Liver (tissue), 9 donors: Measurements from ENCODE around the gene TREML2. TPM values are rescaled to one million over a fixed set of nuclear protein-coding genes. Genes with fewer than 3 reads are reported as not detected.

Experiments used
- DNase-seq: peaks from one replicate; pipeline ENCODE4 v3.0.0-alpha.2; 2017; ENCODE audit warnings: low spot score
- H3K27ac ChIP-seq, 2 donors: one replicate each; pipeline ENCODE4 v1.7.0; 2013; ENCODE audit warnings: inconsistent platforms in 2 of 2, low read length in 2 of 2, control low read depth in 1 of 2, low read depth in 1 of 2, mild to moderate bottlenecking in 1 of 2
- H3K27me3 ChIP-seq, 4 donors: one replicate each; pipeline versions ENCODE4 v1.6.1 to v1.7.0; 2013; ENCODE audit warnings: low read length in 3 of 4, inconsistent platforms in 1 of 4, mild to moderate bottlenecking in 1 of 4, moderate library complexity in 1 of 4; ENCODE audit not compliant: control insufficient read depth in 4 of 4, insufficient read depth in 4 of 4
- H3K36me3 ChIP-seq, 4 donors: one replicate each; pipeline versions ENCODE4 v1.6.1 to v1.7.0; 2013; ENCODE audit warnings: low read length in 3 of 4, mild to moderate bottlenecking in 3 of 4, low read depth in 1 of 4, moderate library complexity in 1 of 4; ENCODE audit not compliant: control insufficient read depth in 4 of 4, insufficient read depth in 3 of 4
- H3K4me1 ChIP-seq, 4 donors: one replicate each; pipeline versions ENCODE4 v1.6.1 to v1.7.0; 2013; ENCODE audit warnings: low read length in 3 of 4, mild to moderate bottlenecking in 3 of 4, moderate library complexity in 1 of 4; ENCODE audit not compliant: control insufficient read depth in 4 of 4, insufficient read depth in 4 of 4
- H3K4me3 ChIP-seq, 3 donors: one replicate each; pipeline versions ENCODE4 v1.6.1 to v1.7.0; 2013; ENCODE audit warnings: low read length in 3 of 3, control low read depth in 1 of 3, low read depth in 1 of 3, mild to moderate bottlenecking in 1 of 3
- H3K9ac ChIP-seq, 2 donors: one replicate each; pipeline ENCODE4 v1.7.0; 2013; ENCODE audit warnings: low read length in 2 of 2, mild to moderate bottlenecking in 2 of 2, moderate library complexity in 2 of 2, control low read depth in 1 of 2, low read depth in 1 of 2
- H3K9me3 ChIP-seq, 4 donors: one replicate each; pipeline versions ENCODE4 v1.6.1 to v1.7.0; 2013; ENCODE audit warnings: low read length in 3 of 4; ENCODE audit not compliant: control insufficient read depth in 4 of 4
- ATF3 ChIP-seq: IDR thresholded peaks from 2 replicates; pipeline ENCODE4 v1.6.1; 2016; ENCODE audit warnings: antibody characterized with exemption
- EGR1 ChIP-seq, 2 donors: IDR thresholded peaks; 2 replicates each; pipeline ENCODE4 v1.6.1; 2016 to 2018; ENCODE audit warnings: antibody characterized with exemption in 2 of 2, low read depth in 2 of 2
- FOXA1 ChIP-seq: IDR thresholded peaks from 2 replicates; pipeline ENCODE4 v1.6.1; 2016; ENCODE audit warnings: antibody characterized with exemption
- FOXA2 ChIP-seq: IDR thresholded peaks from 2 replicates; pipeline ENCODE4 v1.6.1; 2016; ENCODE audit warnings: antibody characterized with exemption
- GABPA ChIP-seq, 2 donors: IDR thresholded peaks in 1 of 2; conservative IDR thresholded peaks in 1 of 2; 2 replicates each; pipeline ENCODE4 v1.6.1; 2016; ENCODE audit warnings: antibody characterized with exemption in 2 of 2, mild to moderate bottlenecking in 1 of 2, moderate library complexity in 1 of 2
- HNF4A ChIP-seq, 2 donors: conservative IDR thresholded peaks; 2 replicates each; pipeline ENCODE4 v1.6.1; 2016; ENCODE audit warnings: antibody characterized with exemption in 2 of 2, mild to moderate bottlenecking in 2 of 2
- JUND ChIP-seq, 2 donors: IDR thresholded peaks; 2 replicates each; pipeline ENCODE4 v1.6.1; 2016; ENCODE audit warnings: antibody characterized with exemption in 2 of 2
- NR2F2 ChIP-seq: IDR thresholded peaks from 2 replicates; pipeline ENCODE4 v1.6.1; 2016; ENCODE audit warnings: antibody characterized with exemption
- REST ChIP-seq: IDR thresholded peaks from 2 replicates; pipeline ENCODE4 v1.6.1; 2016; ENCODE audit warnings: antibody characterized with exemption, mild to moderate bottlenecking
- SP1 ChIP-seq: IDR thresholded peaks from 2 replicates; pipeline ENCODE4 v1.6.1; 2018; ENCODE audit warnings: antibody characterized with exemption, mild to moderate bottlenecking
- TAF1 ChIP-seq: conservative IDR thresholded peaks from 2 replicates; pipeline ENCODE4 v1.6.1; 2016; ENCODE audit warnings: antibody characterized with exemption, mild to moderate bottlenecking
- YY1 ChIP-seq: IDR thresholded peaks from 2 replicates; pipeline ENCODE4 v1.6.1; 2016; ENCODE audit warnings: antibody characterized with exemption, mild to moderate bottlenecking
- ZBTB33 ChIP-seq: IDR thresholded peaks from 2 replicates; pipeline ENCODE4 v1.6.1; 2016; ENCODE audit warnings: antibody characterized with exemption
- WGBS: extraction: QIAGEN DNeasy Blood & Tissue Kit; methylation state at CpG from one replicate; pipeline ENCODE4 v1.1.7; 2013; 5-methylcytosine and 5-hydroxymethylcytosine counted together
- polyA plus RNA-seq, 2 donors: library from polyadenylated mRNA; stranded (reverse) in 1 of 2; unstranded in 1 of 2; fragments of 200-250 nt in 1 of 2; fragments of >200 nt in 1 of 2; fragmentation: Nextera tagmentation in 1 of 2; extraction: Ambion mirVana in 1 of 2; gene quantifications; one replicate each; pipeline versions ENCODE4 v1.2.1 to v1.2.3, GENCODE V29; 2013 to 2015
- total RNA-seq, 2 donors: library from RNA; depleted of rRNA; stranded (reverse); fragments of >200 nt; gene quantifications; one replicate each; pipeline ENCODE4 v1.2.3, GENCODE V29; 2014
- donor health status: healthy.
- donor health status: healthy.
- donor health status: healthy.
- donor health status: healthy.
- donor health status: healthy.

Gene TREML2
- total and polyA plus RNA-seq, 4 donors: 0.03 to 9.8 (median 0.23) TPM

- WGBS: 75% methylated on average over 1 of the region's 1 CpG
- no peaks in the 10 kb centered on the region for H3K36me3 ChIP-seq
- TF ChIP-seq NR2F2: no peak
- no peak for TF ChIP-seq FOXA2
- TF ChIP-seq TAF1: no peak
- TF ChIP-seq GABPA (IDR thresholded peaks at IDR 0.05 in 1 of 2, conservative IDR thresholded peaks at IDR 0.05 in 1 of 2): no peak
- no peak for TF ChIP-seq JUND (IDR thresholded peaks at IDR 0.05)
- no peak for TF ChIP-seq SP1
- no peak for TF ChIP-seq YY1
- no peak for TF ChIP-seq ATF3
- no peak for TF ChIP-seq FOXA1
- no peak for TF ChIP-seq ZBTB33
- no peak for TF ChIP-seq EGR1 (IDR thresholded peaks at IDR 0.05; ENCODE audit: low read depth in 2 of 2)
- H3K4me1 ChIP-seq: peaks cover 0 to 1% (median 0%) of the 10 kb centered on the region in 4 donors
- no peak overlapping the region for H3K9ac ChIP-seq
- no peaks in the 10 kb centered on the region for H3K27me3 ChIP-seq
- no peak overlapping the region for H3K27ac ChIP-seq
- DNase-seq: no peak
- H3K9me3 ChIP-seq: no peaks in the 10 kb centered on the region
- no peak overlapping the region for H3K4me3 ChIP-seq
Observed at GRCh38 chr6:41204156-41204555, 3.2 kb upstream of the TREML2 start.

GRCh38 chr6:41201764-41202173, 820 bp upstream of the TREML2 start:
- DNase-seq: peak; percentile 72
- Histone ChIP-seq H3K9ac (no peak overlapping the region), H3K36me3 (no peaks in the 10 kb centered on the region), H3K27me3 (no peaks in the 10 kb centered on the region), H3K27ac (no peak overlapping the region), H3K4me1 (peaks cover 0 to 1% (median 0%) of the 10 kb centered on the region in 4 donors), H3K4me3 (no peak overlapping the region), H3K9me3 (no peaks in the 10 kb centered on the region)
- WGBS: 63% methylated on average over 8 of the region's 8 CpGs
- TF ChIP-seq REST (no peak), ZBTB33 (no peak), HNF4A (conservative IDR thresholded peaks at IDR 0.05) (no peak), GABPA (IDR thresholded peaks at IDR 0.05 in 1 of 2, conservative IDR thresholded peaks at IDR 0.05 in 1 of 2) (no peak)
